HPDE6-E6E7 (cell line): ENCODE measurements around the gene MESP2.

Experiments used
- DNase-seq: peaks from one replicate; pipeline ENCODE4 v3.0.0; 2011; ENCODE audit warnings: missing footprints; ENCODE audit errors: extremely low spot score

The MESP2 gene

DNA sequence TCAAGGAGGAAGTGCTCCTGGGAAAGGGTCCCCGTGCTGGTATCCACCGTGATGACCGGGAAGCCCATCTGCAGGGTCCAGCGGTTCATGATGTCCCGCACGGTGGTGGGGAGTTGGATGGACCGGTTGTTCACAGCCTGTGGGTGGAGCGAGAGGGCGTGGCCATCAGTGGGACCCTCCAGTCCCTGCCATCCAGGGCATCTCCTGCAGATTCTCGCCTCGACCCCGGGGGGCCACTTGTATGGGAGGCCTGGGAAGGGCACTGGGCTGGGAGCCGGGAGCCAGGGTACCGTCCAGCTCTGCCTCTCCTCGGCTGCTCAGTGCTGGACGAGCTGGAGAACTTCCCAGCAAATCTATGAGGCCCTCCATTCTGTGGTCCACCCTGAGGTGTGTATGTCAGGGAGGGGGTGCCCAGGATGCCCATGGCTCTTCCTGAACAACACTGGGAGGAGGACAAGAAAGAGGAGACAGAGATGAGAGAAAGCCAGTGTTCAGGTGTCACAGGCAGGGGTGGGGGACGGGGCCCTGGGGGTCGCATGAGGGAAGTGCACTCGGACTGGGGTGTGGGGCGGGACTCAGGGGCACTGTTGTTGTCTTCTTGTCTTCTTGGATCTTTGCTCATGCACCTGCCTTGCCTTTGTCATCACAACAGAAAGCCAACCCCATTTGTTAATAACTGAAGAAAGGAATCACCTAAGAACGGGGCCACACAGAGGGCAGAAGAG is 25.5 kb downstream of the MESP2 start:
- no peak for DNase-seq

DNA sequence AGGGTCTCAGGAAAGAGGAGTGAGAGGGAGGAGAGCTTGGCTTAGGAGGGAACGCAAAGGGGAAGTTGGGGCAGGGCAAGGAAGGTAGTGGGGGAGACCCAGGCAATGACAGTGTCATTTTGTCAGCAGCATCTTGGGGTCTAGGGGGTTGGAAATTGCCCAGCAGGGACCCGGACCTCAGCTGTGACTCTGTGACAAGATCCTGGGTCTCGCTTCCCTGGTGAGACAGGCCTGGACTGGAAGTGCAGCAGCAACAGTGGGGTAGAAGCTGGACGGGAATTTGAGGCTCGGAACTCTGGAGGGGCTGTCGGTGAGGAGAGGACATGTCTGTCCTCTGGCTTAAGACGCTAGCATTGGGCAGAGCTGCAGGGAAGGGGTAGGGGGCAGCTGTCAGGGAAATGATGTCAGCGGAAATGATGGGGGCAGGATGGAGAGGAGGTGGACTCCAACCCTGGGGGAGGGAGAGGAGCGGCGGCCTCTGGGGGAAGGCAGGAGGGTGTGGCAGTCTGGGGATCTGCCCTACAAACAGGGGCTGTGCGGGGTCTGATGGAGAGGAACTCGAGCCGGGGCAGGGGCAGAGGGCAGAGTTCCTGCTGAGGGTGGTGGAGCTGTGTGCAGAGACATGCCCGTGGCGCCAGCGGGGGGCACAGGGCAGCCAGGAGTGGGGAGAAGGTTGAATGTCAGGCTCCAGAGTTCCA is 26.2 kb downstream of the MESP2 start:
- no peak for DNase-seq

DNA sequence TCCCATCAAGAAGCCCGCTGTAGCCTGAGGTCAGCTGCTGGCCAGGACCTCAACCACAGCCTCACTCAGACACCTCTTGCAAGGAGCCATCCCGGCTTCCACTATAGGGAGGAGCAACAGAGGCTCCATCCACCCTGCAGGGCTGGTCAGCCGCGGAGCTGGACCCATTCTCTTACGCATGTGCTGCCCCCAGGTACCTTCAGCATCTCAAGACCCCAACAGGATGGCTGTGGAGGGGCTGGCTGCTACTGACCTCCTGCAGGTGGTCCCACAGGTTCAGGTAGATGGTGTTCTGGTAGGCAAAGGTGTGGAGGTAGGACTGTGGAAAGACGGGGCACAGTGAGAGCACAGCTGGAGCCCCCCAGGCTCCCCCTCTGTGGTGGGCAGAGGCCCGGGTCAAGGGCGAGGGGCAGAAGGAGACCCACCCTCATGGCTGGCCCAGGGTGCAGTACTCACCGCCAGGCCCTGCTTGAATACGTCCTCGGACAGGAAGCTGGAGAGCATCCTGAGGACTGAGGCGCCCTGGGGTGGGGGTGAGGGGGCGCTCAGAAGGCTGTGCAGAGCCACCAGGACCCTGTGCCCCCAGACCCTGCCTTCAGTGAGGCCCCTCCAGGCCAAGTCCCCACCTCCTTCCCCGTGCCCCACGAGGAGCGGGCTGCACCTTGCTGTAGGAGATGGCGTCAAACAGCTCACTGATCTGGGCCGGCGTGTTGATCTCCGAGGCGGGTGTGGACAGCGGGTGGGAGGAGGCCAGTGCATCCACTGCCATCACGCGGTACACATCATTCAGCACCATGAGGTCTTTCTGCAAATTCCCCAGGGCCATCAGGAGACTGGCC is 27.1 kb downstream of the MESP2 start:
- DNase-seq, result no peak

DNA sequence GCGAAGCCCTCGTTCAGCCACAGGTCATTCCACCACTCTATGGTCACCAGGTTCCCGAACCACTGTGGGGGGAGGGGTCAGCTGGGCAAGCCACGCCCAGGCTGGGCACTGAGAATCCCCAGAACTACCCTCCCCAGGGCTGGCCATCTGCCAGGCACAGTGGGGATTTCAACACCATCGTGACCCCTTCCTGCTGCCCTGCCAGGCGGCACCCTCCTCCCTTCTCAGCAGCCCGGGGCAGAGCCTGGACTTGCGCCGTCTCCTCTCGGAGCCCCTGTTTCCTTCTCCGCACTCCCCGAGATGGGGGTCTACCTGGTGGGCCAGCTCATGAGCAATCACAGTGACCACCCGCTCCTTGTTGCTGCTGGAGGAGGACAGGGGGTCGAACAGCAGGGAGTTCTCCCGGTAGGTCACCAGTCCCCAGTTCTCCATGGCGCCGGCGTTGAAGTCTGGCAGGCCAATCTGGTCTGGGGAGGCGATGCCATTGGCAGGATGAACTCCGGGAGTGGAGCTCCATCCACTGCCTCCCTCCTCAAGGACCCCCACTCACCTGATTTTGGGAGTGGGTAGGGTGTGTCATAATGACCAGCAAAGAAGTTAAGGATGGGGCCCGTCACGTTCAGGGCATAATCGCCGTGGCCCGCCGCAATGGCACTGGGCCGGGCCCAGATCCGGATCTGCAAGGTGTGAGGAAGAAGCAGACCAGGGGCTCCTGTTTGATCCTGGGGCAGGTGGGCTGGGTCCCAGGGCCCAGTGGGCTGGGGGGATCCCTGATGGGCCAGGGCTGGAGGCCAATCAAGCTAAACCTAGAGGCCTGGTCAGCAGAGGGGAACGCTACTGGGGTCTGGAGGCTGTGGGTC is 28.0 kb downstream of the MESP2 start:
- DNase-seq, result no peak

DNA sequence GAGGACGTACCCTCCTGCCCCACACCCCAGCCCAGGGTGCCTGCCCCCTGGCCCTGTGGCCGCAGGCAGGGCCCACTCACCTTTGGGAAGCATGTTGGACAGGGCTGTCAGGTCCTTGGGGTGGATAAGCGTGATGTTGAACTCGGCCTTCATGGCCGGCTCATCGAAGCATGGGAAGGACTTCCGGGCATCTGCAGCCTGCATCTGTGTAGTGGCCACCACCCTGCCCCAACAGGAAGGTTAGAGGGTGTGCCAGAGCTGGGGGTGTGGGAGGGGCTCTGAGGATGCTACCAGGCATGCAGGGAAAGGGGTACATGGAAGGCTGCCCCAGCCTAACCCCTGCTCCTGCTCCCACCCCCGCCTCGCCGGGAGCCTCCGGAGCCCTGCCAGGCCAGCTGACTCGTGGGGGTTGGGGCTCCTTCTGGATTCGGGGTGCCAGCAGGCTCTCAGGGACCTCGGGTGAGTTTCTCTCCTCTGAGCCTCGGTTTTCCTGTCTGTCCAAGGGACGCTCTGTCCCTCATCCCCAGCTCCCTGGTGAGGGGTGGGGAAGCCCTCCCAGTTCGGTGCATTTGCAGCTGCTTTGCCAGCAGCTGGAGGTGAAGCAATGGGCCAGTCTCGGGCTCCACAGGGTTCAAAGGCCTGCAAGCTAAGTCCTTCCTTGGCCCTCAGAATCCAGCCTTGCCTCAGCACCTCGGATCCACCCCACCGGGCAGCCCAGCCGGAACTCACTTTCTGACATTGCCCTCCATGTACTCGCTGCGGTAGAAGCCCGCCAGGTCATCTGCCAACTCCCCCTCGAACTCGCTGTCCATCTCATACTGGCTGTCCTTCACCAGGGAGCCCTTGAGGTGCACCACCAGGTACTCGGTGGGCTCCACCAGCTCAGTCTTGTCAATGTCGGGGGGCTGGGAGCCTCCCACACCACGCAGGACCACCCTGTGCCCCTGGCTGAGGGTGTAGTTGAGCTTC is 29.4 kb downstream of the MESP2 start:
- DNase-seq, result no peak

DNA sequence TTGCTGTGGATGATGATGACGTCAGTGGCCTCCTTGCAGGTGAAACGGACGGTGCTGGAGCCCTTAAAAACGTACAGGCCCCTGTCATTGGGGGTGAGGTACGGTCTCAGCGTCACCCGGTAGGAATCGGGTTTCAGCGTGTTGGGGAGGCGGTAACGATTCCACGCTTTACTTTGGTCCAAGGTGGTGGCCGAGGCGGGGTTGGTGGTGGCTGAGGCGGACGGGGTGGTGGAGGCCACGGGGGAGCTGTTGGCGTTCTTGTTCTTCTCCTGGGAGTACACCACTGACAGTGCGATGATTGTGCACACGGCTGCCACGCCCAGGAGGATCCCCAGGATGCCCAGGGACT is 30.1 kb downstream of the MESP2 start:
- no peak for DNase-seq

DNA sequence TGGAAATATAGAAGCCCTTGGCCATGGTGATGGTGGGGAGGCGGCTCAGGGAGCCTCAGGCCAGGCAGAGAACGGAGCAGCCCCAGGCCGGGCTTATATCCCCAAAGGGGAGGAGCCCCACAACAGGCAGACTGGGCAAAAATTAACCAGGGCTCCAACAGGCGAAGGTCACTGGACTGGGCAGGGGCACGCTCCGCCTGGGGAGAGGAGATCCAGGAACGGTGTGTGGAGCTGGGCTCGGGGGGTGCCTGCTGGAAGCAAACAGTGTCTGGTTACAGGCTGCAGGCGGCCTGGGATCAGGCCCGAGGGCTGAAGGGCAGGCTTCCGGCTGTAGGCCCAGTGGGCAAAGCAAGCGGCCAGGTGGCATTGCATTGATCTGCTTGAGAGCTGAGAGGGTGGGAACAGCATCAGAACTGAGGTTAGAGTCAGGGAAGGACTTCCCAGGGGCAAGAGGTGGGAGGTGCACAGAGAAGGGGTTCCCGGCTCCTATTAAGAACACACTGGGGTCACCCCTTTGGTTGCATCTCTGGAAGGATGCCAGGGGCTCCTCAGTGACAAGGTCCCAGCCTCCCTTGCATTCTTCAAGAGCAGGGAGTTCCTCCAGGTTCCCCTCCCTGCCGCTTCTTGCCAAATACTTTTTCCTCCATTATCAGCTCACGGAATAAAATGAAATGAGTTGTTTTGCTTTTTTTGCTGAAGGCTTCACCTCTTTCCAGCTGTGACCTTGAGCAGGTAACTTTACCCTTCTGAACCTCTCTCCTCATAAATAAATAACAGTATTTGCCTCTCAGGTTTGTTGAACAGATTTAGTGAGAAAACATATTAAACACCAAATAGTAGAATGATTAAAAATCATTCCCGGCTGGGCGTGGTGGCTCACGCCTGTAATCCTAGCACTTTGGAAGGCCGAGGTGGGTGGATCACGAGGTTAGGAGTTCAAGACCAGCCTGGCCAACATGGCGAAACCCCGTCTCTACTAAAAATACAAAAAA is 30.7 kb downstream of the MESP2 start:
- no peak for DNase-seq

DNA sequence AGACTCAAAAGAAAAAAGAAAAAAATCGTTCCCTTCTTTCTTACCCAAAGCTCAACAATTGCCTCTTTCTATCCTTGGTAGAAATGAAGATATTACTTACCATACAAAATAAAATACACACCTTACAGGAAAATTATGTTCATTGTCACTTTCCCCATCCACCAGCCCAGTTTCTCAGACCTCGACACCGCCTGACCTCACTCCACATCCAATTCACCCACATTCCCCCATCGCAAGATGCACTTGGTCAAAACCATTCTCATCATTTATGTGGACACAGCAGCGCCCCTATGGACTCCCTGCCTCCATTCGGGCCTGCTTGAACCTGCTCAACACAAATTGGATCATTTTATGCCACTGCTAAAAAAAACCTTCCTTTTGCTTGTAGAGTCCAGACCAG is 31.6 kb downstream of the MESP2 start:
- no peak for DNase-seq

DNA sequence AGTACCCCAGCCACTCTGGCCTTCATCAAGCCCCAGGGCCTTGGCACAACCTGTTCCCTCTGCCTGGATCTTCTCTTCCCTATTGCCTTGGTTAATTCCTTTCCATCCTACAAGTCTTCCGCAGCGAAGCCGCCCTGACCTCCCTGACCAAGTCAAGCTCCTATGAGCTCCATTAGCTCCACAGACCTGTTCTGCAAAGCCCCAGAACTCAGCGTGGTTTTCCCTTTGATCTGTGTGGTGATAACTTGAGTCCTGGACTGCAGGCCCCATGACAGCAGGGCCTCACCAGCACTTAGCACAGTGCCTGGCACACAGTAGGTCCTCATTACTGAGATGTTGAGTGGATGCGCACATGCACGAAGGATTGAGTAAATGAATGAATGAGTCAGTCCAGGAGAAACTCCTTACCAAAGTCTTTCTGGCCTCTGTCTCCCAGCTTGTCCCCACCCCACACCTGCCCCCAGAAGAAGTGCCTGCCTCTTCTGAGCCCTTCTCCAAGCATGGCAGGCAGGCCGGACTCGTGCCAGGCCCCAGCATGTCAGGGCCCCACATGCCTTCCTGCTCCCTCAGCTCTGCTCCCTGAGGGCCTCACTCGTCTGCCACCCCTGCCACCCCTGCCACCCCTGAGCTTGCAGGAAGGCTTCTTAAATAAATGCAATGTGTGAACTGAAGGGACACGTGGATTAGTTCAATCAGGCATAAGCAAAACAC is 32.2 kb downstream of the MESP2 start:
- DNase-seq, result no peak

DNA sequence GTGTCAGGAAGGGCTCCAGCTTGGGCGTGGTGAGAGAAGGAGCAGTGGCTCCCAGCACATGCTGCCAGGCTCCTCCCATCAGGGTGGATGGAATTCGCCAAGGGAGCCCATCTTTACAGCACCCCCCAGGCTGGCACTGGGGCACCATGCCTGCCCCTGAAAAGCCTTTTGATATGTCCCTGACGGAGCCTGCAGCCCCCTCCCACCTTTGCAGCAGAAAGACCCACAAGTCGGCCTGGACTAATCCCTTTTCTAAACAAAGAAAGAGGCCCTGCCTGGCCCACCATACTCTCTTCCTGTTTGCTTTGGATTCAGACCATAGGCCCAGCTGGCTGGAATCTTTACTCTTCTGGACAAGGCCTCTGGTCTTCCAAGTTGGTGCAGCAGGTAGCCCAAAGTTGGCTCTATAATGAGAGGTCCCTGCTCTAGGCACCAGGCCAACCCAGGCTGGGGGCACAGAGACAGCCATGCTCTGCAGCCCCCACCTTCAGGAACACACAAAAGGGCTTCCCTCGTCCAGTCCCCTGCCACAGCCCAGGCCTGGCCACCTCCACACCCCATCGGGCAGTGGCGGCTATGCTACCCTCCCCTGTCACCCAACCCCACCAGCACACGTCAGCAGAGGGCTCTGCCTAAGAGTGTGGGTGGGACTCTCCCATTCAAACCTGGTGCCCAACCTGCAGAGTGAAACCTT is 33.1 kb downstream of the MESP2 start:
- DNase-seq, result no peak

DNA sequence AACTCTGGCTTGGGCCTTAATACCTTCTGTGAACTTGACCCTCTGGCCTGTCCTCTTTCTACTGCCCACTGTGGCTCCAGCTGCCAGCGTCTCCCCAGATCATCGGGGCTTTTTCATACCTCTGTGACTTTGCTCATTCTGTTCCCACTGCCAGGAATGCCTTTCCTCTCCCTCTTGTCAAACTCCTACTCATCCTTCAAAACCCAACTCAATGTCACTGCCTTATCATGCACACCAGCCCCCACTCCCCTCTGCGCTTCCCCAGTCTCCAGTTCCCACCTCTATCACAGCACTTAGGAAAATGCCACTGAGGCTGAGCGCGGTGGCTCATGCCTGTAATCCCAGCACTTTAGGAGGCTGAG is 33.6 kb downstream of the MESP2 start:
- no peak for DNase-seq

DNA sequence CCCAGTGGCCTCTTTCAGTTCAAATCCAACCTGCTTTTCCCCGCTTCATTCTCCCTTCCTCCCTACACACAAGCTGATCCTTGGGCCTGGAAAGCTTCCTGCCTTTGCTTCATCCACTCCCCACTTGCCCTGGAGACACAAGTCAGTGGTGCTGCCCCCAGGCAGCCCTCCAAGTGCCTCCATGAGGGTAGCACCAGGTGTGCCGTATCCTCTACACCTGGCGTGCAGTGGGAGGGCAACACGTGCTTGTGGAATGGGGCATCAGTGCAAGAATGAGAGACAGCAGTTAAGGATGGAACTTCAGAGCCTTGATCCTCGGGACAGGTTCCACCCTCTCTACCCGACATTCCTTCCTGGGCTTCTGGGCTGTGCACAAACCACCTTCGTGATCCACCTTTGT is 34.7 kb downstream of the MESP2 start:
- DNase-seq, result no peak

DNA sequence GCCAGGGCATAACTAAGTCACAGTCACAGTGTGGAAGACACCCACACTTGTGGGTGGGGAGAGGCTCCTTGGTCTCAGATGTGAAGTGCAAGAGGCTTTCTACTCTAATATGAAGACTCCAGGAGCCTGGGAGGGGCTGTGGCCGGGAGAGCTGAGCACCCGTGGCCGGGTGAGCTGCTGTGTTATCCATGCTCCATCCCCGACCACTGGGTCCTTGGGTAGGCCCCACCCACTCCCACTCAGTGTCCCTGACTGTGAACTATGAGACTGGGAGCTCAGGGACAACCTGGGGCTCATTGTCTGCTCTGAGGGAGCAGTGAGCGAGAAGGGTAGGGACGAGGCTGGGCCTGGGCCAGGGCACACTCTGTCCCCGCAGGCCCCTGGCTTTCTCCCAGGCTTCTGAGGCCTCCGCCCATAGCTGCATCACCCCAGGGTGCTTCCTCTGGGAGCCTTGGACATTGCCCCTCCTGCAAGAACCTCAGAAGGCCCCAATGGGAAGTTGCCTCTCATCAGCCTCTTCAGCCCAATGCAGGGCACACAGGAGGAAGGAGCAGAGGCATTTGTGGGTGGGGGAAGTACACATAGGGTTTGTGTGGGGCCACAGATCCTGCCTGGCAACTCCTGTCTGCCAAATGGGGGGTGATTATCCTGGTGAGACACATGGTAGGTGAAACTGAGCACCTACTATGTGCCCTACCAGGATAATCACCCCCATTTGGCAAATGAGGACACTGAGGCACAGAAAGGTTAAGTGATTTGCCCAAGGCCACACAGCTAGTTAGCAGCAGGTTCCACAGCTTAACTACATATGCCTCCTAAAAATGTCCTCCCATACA is 36.1 kb downstream of the MESP2 start:
- no peak for DNase-seq

DNA sequence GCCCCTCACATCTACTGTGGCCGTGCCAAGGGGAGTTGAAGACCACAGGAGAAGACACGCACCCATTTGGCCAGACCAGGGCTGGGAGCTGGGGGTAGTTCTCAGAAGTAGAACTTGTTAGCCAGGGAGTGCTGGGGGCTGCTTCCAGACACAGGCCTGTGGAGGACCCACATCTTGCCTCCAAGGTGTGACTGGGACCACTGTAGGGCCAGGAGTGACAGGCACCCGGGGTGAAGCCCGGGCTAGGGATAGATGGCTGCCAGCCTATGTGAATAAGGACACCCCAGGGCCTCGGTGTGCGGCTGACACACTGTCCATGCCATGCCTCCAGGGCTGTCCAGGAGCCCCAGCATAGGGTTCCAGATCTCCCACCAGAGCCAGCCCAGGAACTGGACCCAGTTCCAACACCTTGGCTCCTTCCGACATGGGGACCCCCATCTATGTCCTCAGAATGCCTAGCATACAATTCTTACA is 36.8 kb downstream of the MESP2 start:
- DNase-seq, result no peak

DNA sequence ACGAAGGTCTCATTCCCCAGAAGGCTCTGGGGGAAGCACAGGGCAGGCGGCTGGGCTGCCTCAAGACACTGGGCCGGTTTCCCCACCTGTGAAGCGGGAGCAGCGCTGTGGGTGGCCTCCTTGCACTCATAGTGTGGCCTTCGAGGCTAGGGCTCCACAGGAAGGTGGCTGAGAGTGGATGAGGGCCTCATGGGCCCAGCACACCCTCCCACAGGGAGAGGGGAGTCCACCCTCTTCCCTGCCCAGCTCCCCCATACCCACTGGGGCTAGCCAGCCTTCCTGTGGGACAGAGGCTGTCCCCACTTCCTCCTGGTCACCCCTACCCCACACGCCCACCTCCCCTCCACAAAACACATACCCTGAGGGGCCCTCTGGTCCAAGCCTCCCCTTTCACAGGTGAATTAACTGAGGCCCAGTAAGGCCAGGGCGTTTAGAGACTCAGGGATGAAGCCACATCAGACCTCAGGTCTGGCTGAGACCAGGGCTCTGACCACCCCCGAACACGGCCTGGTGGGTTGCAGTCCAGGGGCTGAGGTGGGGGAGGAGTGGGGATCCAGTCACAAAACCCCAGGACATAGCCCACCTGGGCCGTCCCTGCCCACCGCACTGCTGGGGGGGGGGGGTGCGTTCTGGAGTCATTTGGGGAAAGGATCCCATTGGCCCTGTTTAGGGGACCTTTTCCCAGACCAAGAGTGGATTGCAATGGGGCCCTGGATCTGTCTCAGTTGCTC is 37.4 kb downstream of the MESP2 start:
- DNase-seq, result no peak

DNA sequence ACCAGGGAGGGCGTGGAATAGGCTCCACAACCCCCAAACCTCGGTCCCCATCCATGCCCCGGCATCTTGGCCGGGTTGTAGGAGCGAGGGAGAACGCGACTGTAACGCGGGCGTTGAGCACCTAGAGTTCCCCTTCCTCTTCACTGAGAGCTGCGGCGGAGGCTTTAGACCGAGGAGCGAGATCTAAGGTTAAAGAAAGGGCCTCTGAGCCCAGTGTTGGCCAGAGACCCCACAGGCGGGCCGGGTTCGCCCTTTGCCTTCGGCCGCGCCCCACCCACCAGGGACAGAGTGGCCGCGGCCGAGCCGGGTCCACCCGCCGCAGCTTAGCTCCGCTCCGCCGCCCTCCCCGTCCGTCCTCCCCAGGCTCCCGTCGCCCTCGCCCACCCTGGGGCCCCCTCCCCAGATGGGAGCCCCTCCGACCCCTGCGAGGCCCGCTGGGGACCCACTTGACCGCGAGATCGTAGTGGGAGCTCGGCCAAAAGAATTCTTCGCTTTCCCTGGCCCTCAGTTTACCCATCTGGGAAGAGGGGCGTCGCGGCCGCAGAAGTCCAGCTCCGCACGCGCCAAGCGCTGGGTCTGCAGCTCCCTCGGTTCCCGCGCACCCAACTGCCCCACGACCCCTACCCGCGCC is 38.1 kb downstream of the MESP2 start:
- DNase-seq, result no peak
